Kidney capillary endothelial cell (primary cell): ENCODE measurements around the gene KBTBD2.
A peak's percentile ranks its signal among the peaks of the same experiment; 100 is the strongest.
"Not testable (repeated sequence)": the region's sequence is repeated elsewhere in the genome, so short reads cannot be mapped to it uniquely, and the experiment has no call there.

Source experiments
- DNase-seq: peaks from one replicate; pipeline ENCODE4 v3.0.0-alpha.2; 2018; ENCODE audit warnings: low spot score

Gene KBTBD2

GRCh38 chr7:32891043-32891799, at the start of gene KBTBD2:
Gene KBTBD2, minus strand, starts transcription at chr7:32891760. Its CDS starts 12,156 bp downstream, at chr7:32879604.
- peak; percentile 83 for DNase-seq

- no peak for DNase-seq
These were observed 49.6 kb upstream of the KBTBD2 start for GRCh38 chr7:32941181-32941580.

GRCh38 chr7:32937344-32938174, 46.0 kb upstream of the KBTBD2 start:
- DNase-seq, result peak; percentile 68

GRCh38 chr7:32936689-32937088, 45.1 kb upstream of the KBTBD2 start:
- no peak for DNase-seq

GRCh38 chr7:32935558-32935957, 44.0 kb upstream of the KBTBD2 start:
- DNase-seq, result no peak

- no peak for DNase-seq
These were observed 38.8 kb upstream of the KBTBD2 start for GRCh38 chr7:32930378-32930777.

- DNase-seq, result no peak
These were observed 38.0 kb upstream of the KBTBD2 start for GRCh38 chr7:32929430-32930143.

GRCh38 chr7:32928785-32929298, 37.3 kb upstream of the KBTBD2 start:
- DNase-seq, result no peak

- DNase-seq, result no peak
These were observed 30.3 kb upstream of the KBTBD2 start for GRCh38 chr7:32921896-32922295.

GRCh38 chr7:32916994-32917393, 25.4 kb upstream of the KBTBD2 start:
- DNase-seq, result not testable (repeated sequence)

GRCh38 chr7:32916006-32916405, 24.4 kb upstream of the KBTBD2 start:
- no peak for DNase-seq

- no peak for DNase-seq
These were observed 23.5 kb upstream of the KBTBD2 start for GRCh38 chr7:32915041-32915536.

- no peak for DNase-seq
These were observed 22.6 kb upstream of the KBTBD2 start for GRCh38 chr7:32914184-32914583.

- DNase-seq, result no peak
These were observed 18.6 kb upstream of the KBTBD2 start for GRCh38 chr7:32910195-32910594.

- peak; percentile 25 for DNase-seq
These were observed 13.7 kb upstream of the KBTBD2 start for GRCh38 chr7:32905175-32905662.

- DNase-seq, result no peak
These were observed 10.1 kb upstream of the KBTBD2 start for GRCh38 chr7:32901629-32902028.

- no peak for DNase-seq
These were observed 9.0 kb upstream of the KBTBD2 start for GRCh38 chr7:32900433-32900995.

- DNase-seq, result not testable (repeated sequence)
These were observed 5.8 kb upstream of the KBTBD2 start for GRCh38 chr7:32897376-32897775.

GRCh38 chr7:32896564-32897347, 5.2 kb upstream of the KBTBD2 start:
- no peak for DNase-seq

- no peak for DNase-seq
These were observed 2.6 kb upstream of the KBTBD2 start for GRCh38 chr7:32894171-32894570.

GRCh38 chr7:32893722-32894121, 2.2 kb upstream of the KBTBD2 start:
- DNase-seq, result no peak
